Measurements from ENCODE around the gene TCTN1.
A peak's percentile ranks its signal among the peaks of the same experiment; 100 is the strongest.
"Not testable (repeated sequence)": the region's sequence is repeated elsewhere in the genome, so short reads cannot be mapped to it uniquely, and the experiment has no call there.

Gene TCTN1

DNA sequence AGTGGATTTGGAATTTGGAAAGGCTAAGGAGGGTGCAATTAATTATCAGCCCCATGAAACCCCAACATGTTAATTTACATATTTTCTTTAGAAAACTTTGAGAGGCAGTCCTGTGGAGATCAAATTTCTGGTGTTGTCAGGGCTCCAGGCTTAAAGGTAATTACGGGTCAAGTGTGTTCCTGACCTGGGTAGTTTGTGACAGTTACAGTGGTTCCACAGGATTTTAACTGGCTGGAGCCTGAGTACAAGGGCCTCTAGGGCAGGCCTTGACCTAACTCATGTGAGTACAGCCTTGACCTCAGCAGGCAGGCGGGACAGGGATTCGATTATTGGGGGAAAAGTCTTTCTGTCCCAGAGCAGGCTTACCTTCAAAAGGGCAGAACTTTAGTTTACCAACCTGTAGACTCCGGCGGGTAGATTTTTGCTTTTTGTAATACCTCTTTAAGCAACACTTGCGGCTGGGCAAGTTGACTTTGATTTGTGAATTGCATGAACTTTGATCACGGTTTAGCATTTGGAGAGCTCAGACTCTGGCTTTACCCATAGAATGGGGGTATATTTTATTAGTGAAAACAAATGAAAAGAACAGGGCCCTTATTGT, 22.4 kb upstream of the TCTN1 start:
- no peak overlapping the region for H3K4me3 ChIP-seq (ENCODE audit: low read depth, low read length)
- no peak for DNase-seq (ENCODE audit: low read depth)
- TF ChIP-seq, protein P1, sequence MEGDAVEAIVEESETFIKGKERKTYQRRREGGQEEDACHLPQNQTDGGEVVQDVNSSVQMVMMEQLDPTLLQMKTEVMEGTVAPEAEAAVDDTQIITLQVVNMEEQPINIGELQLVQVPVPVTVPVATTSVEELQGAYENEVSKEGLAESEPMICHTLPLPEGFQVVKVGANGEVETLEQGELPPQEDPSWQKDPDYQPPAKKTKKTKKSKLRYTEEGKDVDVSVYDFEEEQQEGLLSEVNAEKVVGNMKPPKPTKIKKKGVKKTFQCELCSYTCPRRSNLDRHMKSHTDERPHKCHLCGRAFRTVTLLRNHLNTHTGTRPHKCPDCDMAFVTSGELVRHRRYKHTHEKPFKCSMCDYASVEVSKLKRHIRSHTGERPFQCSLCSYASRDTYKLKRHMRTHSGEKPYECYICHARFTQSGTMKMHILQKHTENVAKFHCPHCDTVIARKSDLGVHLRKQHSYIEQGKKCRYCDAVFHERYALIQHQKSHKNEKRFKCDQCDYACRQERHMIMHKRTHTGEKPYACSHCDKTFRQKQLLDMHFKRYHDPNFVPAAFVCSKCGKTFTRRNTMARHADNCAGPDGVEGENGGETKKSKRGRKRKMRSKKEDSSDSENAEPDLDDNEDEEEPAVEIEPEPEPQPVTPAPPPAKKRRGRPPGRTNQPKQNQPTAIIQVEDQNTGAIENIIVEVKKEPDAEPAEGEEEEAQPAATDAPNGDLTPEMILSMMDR (conservative IDR thresholded peaks at IDR 0.05; ENCODE audit: low read depth, low read length), result no peak

- TF ChIP-seq, protein P1 (conservative IDR thresholded peaks at IDR 0.05; ENCODE audit: low read depth, low read length), result no peak
- DNase-seq (ENCODE audit: low read depth), result no peak
- no peak overlapping the region for H3K4me3 ChIP-seq (ENCODE audit: low read depth, low read length)
Observed at GRCh38 chr12:110592078-110592477, 21.9 kb upstream of the TCTN1 start.

DNA sequence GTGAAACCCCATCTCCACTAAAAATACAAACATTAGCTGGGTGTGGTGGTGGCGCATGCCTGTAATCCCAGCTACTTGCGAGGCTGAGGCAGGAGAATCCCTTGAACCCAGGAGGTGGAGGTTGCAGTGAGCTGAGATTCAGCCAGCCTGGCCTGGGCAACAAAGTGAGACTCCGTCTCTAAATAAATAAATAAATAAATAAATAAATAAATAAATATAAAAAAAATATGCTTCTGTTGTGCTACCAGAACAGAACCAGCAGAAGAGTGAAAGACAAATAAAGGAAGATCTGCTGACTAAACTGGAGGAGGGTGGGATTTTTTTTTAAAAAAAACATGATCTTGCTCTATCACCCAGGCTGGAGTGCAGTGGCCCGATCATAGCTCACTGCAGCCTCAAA, 21.0 kb upstream of the TCTN1 start:
- DNase-seq (ENCODE audit: low read depth); H3K4me3 ChIP-seq (ENCODE audit: low read depth, low read length): not testable (repeated sequence)

- no peak overlapping the region for H3K4me3 ChIP-seq (ENCODE audit: low read depth, low read length)
- TF ChIP-seq, protein P1 (conservative IDR thresholded peaks at IDR 0.05; ENCODE audit: low read depth, low read length), result no peak
- DNase-seq (ENCODE audit: low read depth), result no peak
Observed at GRCh38 chr12:110597885-110598284, 16.0 kb upstream of the TCTN1 start.

GRCh38 chr12:110599334-110599733, 14.6 kb upstream of the TCTN1 start:
- TF ChIP-seq, protein P1 (conservative IDR thresholded peaks at IDR 0.05; ENCODE audit: low read depth, low read length), result no peak
- H3K4me3 ChIP-seq (ENCODE audit: low read depth, low read length), result no peak overlapping the region
- DNase-seq (ENCODE audit: low read depth), result no peak

DNA sequence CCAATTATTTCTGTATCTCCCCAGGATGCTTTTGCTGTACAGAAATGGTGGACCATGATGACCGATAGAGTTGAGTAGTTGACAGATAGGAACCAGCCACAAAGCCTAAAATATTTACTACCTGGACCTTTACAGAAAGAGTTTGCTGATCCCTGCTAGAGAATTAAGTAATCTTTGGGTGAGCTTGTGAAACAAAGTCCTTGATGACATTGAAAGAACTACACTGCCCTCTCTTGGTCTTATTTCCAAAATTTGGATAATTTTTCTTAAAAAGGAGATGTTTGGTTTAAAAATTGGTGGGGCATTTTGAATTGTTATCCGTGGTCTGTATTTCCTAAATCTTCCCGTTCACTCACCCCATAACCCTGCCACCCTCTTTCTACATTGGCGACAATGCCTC, 13.7 kb upstream of the TCTN1 start:
- TF ChIP-seq, protein P1 (conservative IDR thresholded peaks at IDR 0.05; ENCODE audit: low read depth, low read length), result peak; percentile 45
- peak; percentile 80 for DNase-seq (ENCODE audit: low read depth)
- H3K4me3 ChIP-seq (ENCODE audit: low read depth, low read length), result no peak overlapping the region

DNA sequence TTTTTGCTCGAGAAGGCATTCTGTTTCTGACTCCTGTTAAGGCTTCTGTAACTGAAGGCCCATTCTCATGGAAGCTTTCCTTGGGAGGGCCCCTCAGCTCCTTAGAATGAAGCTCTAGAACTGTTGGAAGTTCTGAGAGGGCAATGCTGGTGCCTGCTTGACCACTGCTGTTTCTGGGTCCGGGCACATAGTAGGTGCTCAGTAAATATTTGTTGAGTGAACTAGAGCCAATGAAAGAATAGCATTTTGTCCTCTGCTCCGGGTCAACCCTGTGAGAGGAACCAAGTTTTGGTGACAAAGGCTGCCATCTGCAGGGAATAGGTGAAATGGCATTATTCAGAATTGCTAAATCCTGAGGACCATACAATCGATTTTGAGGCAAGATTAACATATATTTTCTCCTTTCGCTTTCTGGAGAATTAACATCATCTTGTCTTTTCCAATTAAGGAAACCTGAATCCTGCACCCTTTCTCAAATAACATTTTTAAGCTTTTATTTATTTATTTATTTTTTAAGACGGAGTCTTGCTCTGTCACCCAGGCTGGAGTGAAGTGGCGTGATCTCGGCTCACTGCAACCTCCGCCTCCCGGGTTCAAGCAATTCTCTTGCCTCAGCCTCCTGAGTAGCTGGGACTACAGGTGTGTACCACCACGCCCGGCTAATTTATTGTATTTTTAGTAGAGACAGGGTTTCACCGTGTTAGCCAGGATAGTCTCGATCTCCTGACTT, 11.7 kb upstream of the TCTN1 start:
- H3K4me3 ChIP-seq (ENCODE audit: low read depth, low read length), result not testable (repeated sequence)
- TF ChIP-seq, protein P1 (conservative IDR thresholded peaks at IDR 0.05; ENCODE audit: low read depth, low read length), result peak; percentile 77
- DNase-seq (ENCODE audit: low read depth), result peak; percentile 63

Data from choroid plexus epithelial cell (primary cell).